WI38 (cell line): Measurements from ENCODE around the gene ATP1B3.
"Not testable (repeated sequence)": the region's sequence is repeated elsewhere in the genome, so short reads cannot be mapped to it uniquely, and the experiment has no call there.

Experiments
- H3K4me3 ChIP-seq: 2 replicates; pipeline ENCODE4 v1.5.1; 2011; ENCODE audit warnings: low read depth, mild to moderate bottlenecking, control low read depth, low read length
- TF ChIP-seq, protein P1 (sequence below): IDR thresholded peaks from 2 replicates; pipeline ENCODE4 v1.5.1; 2012; ENCODE audit warnings: low read depth, mild to moderate bottlenecking, control low read depth, low read length

The ATP1B3 gene

GRCh38 chr3:141963301-141963700 is 86.9 kb downstream of the ATP1B3 start:
- H3K4me3 ChIP-seq = no peak overlapping the region
- TF ChIP-seq, protein P1, sequence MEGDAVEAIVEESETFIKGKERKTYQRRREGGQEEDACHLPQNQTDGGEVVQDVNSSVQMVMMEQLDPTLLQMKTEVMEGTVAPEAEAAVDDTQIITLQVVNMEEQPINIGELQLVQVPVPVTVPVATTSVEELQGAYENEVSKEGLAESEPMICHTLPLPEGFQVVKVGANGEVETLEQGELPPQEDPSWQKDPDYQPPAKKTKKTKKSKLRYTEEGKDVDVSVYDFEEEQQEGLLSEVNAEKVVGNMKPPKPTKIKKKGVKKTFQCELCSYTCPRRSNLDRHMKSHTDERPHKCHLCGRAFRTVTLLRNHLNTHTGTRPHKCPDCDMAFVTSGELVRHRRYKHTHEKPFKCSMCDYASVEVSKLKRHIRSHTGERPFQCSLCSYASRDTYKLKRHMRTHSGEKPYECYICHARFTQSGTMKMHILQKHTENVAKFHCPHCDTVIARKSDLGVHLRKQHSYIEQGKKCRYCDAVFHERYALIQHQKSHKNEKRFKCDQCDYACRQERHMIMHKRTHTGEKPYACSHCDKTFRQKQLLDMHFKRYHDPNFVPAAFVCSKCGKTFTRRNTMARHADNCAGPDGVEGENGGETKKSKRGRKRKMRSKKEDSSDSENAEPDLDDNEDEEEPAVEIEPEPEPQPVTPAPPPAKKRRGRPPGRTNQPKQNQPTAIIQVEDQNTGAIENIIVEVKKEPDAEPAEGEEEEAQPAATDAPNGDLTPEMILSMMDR = no peak

- TF ChIP-seq, protein P1 = no peak
- no peak overlapping the region for H3K4me3 ChIP-seq
These were observed 89.0 kb downstream of the ATP1B3 start for GRCh38 chr3:141965471-141965870.

GRCh38 chr3:141969711-141970110 is 93.3 kb downstream of the ATP1B3 start:
- no peak overlapping the region for H3K4me3 ChIP-seq
- TF ChIP-seq, protein P1 = no peak

DNA sequence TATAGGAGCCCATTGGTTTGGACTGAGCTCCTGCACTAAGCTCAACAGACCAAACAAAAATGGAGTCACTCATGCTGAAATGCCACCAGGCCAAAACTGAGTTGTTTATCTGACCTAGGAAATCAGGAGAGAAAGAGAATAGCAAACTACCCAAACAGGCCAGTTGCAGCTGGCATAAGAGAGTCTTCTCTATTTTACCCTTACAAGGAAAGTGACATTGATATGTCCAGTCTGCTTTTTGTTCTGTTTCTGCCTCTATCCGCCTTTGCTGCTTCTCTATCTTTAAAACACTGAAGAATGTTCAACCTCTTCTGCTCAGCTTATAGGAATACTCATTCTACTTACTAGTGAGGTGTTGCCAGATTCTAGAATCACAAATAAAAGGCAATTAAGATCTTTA is 95.1 kb downstream of the ATP1B3 start:
- TF ChIP-seq, protein P1 = no peak
- no peak overlapping the region for H3K4me3 ChIP-seq

DNA sequence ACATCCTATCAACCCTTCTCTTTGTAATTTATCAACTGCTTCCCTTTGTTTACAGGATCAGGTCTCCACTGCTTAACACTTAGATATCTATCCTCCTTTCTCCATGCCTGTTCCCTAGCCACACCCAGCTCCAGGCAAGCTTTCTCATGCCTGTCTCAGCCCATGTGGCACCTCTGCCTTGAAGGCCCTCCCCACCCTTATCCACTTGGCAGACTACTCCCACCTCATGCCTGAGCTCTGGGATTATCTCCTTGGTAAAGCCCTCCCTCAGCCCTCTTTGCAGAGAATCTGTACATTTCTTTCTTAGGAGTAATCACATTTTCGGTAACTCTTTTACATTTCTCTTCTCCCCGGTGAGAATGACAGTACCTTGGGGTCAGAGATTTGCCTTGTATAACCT is 96.0 kb downstream of the ATP1B3 start:
- TF ChIP-seq, protein P1 = no peak
- no peak overlapping the region for H3K4me3 ChIP-seq

- H3K4me3 ChIP-seq = not testable (repeated sequence)
These were observed 98.3 kb downstream of the ATP1B3 start for GRCh38 chr3:141974777-141975176.
